Stimulated activated CD8-positive, alpha-beta memory T cell treated with anti-CD3 and anti-CD28 coated beads, Interleukin-12 subunit alpha, Interleukin-12 subunit beta, amount 100 ng/mL, for 4 hours (primary cell): Measurements from ENCODE around the gene PRIMPOL.

Experiments
- DNase-seq: peaks from one replicate; pipeline ENCODE4 v3.0.0-alpha.2; 2020; ENCODE audit warnings: low read depth

The PRIMPOL gene

GRCh38 chr4:184668511-184669114, 19.1 kb downstream of the PRIMPOL start:
- no peak for DNase-seq

GRCh38 chr4:184669251-184669650, 19.7 kb downstream of the PRIMPOL start:
- no peak for DNase-seq

- DNase-seq = no peak
Observed at GRCh38 chr4:184671101-184671500, 21.6 kb downstream of the PRIMPOL start.

- DNase-seq = no peak
Observed at GRCh38 chr4:184672741-184673140, 23.2 kb downstream of the PRIMPOL start.

- no peak for DNase-seq
Observed at GRCh38 chr4:184674011-184674410, 24.5 kb downstream of the PRIMPOL start.

- no peak for DNase-seq
Observed at GRCh38 chr4:184675018-184675417, 25.5 kb downstream of the PRIMPOL start.

- no peak for DNase-seq
Observed at GRCh38 chr4:184675821-184676492, 26.4 kb downstream of the PRIMPOL start.

- no peak for DNase-seq
Observed at GRCh38 chr4:184680698-184681097, 31.2 kb downstream of the PRIMPOL start.

- DNase-seq = no peak
Observed at GRCh38 chr4:184681916-184682315, 32.4 kb downstream of the PRIMPOL start.

- DNase-seq = no peak
Observed at GRCh38 chr4:184684491-184685189, 35.1 kb downstream of the PRIMPOL start.

- DNase-seq = no peak
Observed at GRCh38 chr4:184688005-184688404, 38.5 kb downstream of the PRIMPOL start.

GRCh38 chr4:184688447-184688846, 38.9 kb downstream of the PRIMPOL start:
- no peak for DNase-seq

GRCh38 chr4:184689681-184690080, 40.1 kb downstream of the PRIMPOL start:
- DNase-seq = no peak

GRCh38 chr4:184693056-184693455, 43.5 kb downstream of the PRIMPOL start:
- DNase-seq = no peak

GRCh38 chr4:184694412-184694956, 44.9 kb downstream of the PRIMPOL start:
- no peak for DNase-seq

GRCh38 chr4:184695178-184695896, 45.8 kb downstream of the PRIMPOL start:
- DNase-seq = no peak

GRCh38 chr4:184697956-184698355, 48.4 kb downstream of the PRIMPOL start:
- DNase-seq = no peak

- DNase-seq = no peak
Observed at GRCh38 chr4:184699941-184700340, 50.4 kb downstream of the PRIMPOL start.

- DNase-seq = no peak
Observed at GRCh38 chr4:184702114-184702513, 52.6 kb downstream of the PRIMPOL start.

GRCh38 chr4:184705692-184706091, 56.2 kb downstream of the PRIMPOL start:
- DNase-seq = no peak

- DNase-seq = no peak
Observed at GRCh38 chr4:184706453-184706852, 56.9 kb downstream of the PRIMPOL start.

- no peak for DNase-seq
Observed at GRCh38 chr4:184712322-184712721, 62.8 kb downstream of the PRIMPOL start.
